ENCODE measurements around the gene SCAF4.

Gene SCAF4

GRCh38 chr21:31711745-31712285 lies 20.1 kb downstream of the SCAF4 start:
- Mint-ChIP-seq H3K27me3 (no peaks in the 10 kb centered on the region), H3K4me1 (peaks cover 90% of the 10 kb centered on the region), H3K36me3 (ENCODE audit: low read depth) (peaks cover 6% of the 10 kb centered on the region), H3K4me3 (no peak overlapping the region), H3K9me3 (no peaks in the 10 kb centered on the region), H3K27ac (no peak overlapping the region)
- ATAC-seq (no peak), DNase-seq (no peak)

GRCh38 chr21:31711326-31711725 lies 20.6 kb downstream of the SCAF4 start:
- ATAC-seq (no peak), DNase-seq (no peak)
- Mint-ChIP-seq H3K36me3 (ENCODE audit: low read depth) (peaks cover 6% of the 10 kb centered on the region), H3K27me3 (no peaks in the 10 kb centered on the region), H3K27ac (no peak overlapping the region), H3K9me3 (no peaks in the 10 kb centered on the region), H3K4me3 (no peak overlapping the region), H3K4me1 (peaks cover 90% of the 10 kb centered on the region)

- DNase-seq (no peak), ATAC-seq (no peak)
- H3K27me3 Mint-ChIP-seq, result no peaks in the 10 kb centered on the region
- H3K4me1 Mint-ChIP-seq, result peaks cover 85% of the 10 kb centered on the region
- no peak overlapping the region for H3K4me3 Mint-ChIP-seq
- no peak overlapping the region for H3K27ac Mint-ChIP-seq
- H3K36me3 Mint-ChIP-seq (ENCODE audit: low read depth), result peaks cover 6% of the 10 kb centered on the region
- H3K9me3 Mint-ChIP-seq, result no peaks in the 10 kb centered on the region
These were observed 21.3 kb downstream of the SCAF4 start for GRCh38 chr21:31710586-31710985.

- ATAC-seq (no peak), DNase-seq (no peak)
- H3K27ac Mint-ChIP-seq, result peak overlapping the region; percentile 39
- no peak overlapping the region for H3K4me3 Mint-ChIP-seq
- H3K9me3 Mint-ChIP-seq, result no peaks in the 10 kb centered on the region
- peaks cover 68% of the 10 kb centered on the region for H3K4me1 Mint-ChIP-seq
- H3K27me3 Mint-ChIP-seq, result no peaks in the 10 kb centered on the region
- peaks cover 10% of the 10 kb centered on the region for H3K36me3 Mint-ChIP-seq (ENCODE audit: low read depth)
These were observed 23.4 kb downstream of the SCAF4 start for GRCh38 chr21:31708541-31708940.

GRCh38 chr21:31707499-31707898 lies 24.4 kb downstream of the SCAF4 start:
- no peaks in the 10 kb centered on the region for H3K27me3 Mint-ChIP-seq
- H3K36me3 Mint-ChIP-seq (ENCODE audit: low read depth), result peaks cover 15% of the 10 kb centered on the region
- H3K4me3 Mint-ChIP-seq, result no peak overlapping the region
- DNase-seq (no peak), ATAC-seq (no peak)
- H3K4me1 Mint-ChIP-seq, result peaks cover 59% of the 10 kb centered on the region
- no peaks in the 10 kb centered on the region for H3K9me3 Mint-ChIP-seq
- no peak overlapping the region for H3K27ac Mint-ChIP-seq

- ATAC-seq (no peak), DNase-seq (no peak)
- H3K9me3 Mint-ChIP-seq, result no peaks in the 10 kb centered on the region
- no peak overlapping the region for H3K4me3 Mint-ChIP-seq
- peak overlapping the region; percentile 40 for H3K27ac Mint-ChIP-seq
- peaks cover 23% of the 10 kb centered on the region for H3K36me3 Mint-ChIP-seq (ENCODE audit: low read depth)
- peaks cover 52% of the 10 kb centered on the region for H3K4me1 Mint-ChIP-seq
- no peaks in the 10 kb centered on the region for H3K27me3 Mint-ChIP-seq
These were observed 25.4 kb downstream of the SCAF4 start for GRCh38 chr21:31706562-31706961.

GRCh38 chr21:31700040-31700439 lies 31.9 kb downstream of the SCAF4 start:
- DNase-seq (no peak), ATAC-seq (no peak)
- no peak overlapping the region for H3K27ac Mint-ChIP-seq
- H3K27me3 Mint-ChIP-seq, result no peaks in the 10 kb centered on the region
- H3K36me3 Mint-ChIP-seq (ENCODE audit: low read depth), result peaks cover 57% of the 10 kb centered on the region
- H3K9me3 Mint-ChIP-seq, result no peaks in the 10 kb centered on the region
- H3K4me1 Mint-ChIP-seq, result peaks cover 6% of the 10 kb centered on the region
- no peak overlapping the region for H3K4me3 Mint-ChIP-seq

- Mint-ChIP-seq H3K27me3 (no peaks in the 10 kb centered on the region), H3K4me3 (no peak overlapping the region)
- ATAC-seq, result no peak
These were observed 33.5 kb downstream of the SCAF4 start for GRCh38 chr21:31698461-31698860.

GRCh38 chr21:31696424-31696823 lies 35.5 kb downstream of the SCAF4 start:
- DNase-seq (no peak), ATAC-seq (no peak)
- Mint-ChIP-seq H3K4me3 (no peak overlapping the region), H3K27ac (no peak overlapping the region), H3K4me1 (peaks cover 3% of the 10 kb centered on the region), H3K36me3 (ENCODE audit: low read depth) (peaks cover 63% of the 10 kb centered on the region), H3K9me3 (no peaks in the 10 kb centered on the region), H3K27me3 (no peaks in the 10 kb centered on the region)

More at GRCh38 chr21:31698461-31698860, 33.5 kb downstream of the SCAF4 start:
- peaks cover 3% of the 10 kb centered on the region for H3K4me1 Mint-ChIP-seq
- no peak for DNase-seq
- H3K9me3 Mint-ChIP-seq, result no peaks in the 10 kb centered on the region
- peaks cover 64% of the 10 kb centered on the region for H3K36me3 Mint-ChIP-seq (ENCODE audit: low read depth)
- H3K27ac Mint-ChIP-seq, result no peak overlapping the region

GRCh38 chr21:31693222-31693621 lies 38.7 kb downstream of the SCAF4 start:
- Mint-ChIP-seq H3K27me3 (no peaks in the 10 kb centered on the region), H3K4me3 (no peak overlapping the region), H3K9me3 (no peaks in the 10 kb centered on the region), H3K36me3 (ENCODE audit: low read depth) (peaks cover 58% of the 10 kb centered on the region), H3K4me1 (no peaks in the 10 kb centered on the region), H3K27ac (no peak overlapping the region)
- DNase-seq (no peak), ATAC-seq (no peak)

GRCh38 chr21:31688603-31689368 lies 43.1 kb downstream of the SCAF4 start:
- Mint-ChIP-seq H3K27ac (no peak overlapping the region), H3K9me3 (no peaks in the 10 kb centered on the region), H3K27me3 (no peaks in the 10 kb centered on the region), H3K4me3 (no peak overlapping the region), H3K4me1 (no peaks in the 10 kb centered on the region), H3K36me3 (ENCODE audit: low read depth) (peaks cover 64% of the 10 kb centered on the region)
- DNase-seq (no peak), ATAC-seq (no peak)

GRCh38 chr21:31687108-31687507 lies 44.8 kb downstream of the SCAF4 start:
- peaks cover 67% of the 10 kb centered on the region for H3K36me3 Mint-ChIP-seq (ENCODE audit: low read depth)
- H3K27me3 Mint-ChIP-seq, result no peaks in the 10 kb centered on the region
- no peaks in the 10 kb centered on the region for H3K4me1 Mint-ChIP-seq
- H3K9me3 Mint-ChIP-seq, result no peaks in the 10 kb centered on the region
- no peak overlapping the region for H3K27ac Mint-ChIP-seq
- no peak for ATAC-seq
- H3K4me3 Mint-ChIP-seq, result no peak overlapping the region
- DNase-seq, result no peak

GRCh38 chr21:31686272-31686915 lies 45.5 kb downstream of the SCAF4 start:
- H3K9me3 Mint-ChIP-seq, result no peaks in the 10 kb centered on the region
- no peak overlapping the region for H3K4me3 Mint-ChIP-seq
- ATAC-seq (no peak), DNase-seq (no peak)
- no peaks in the 10 kb centered on the region for H3K27me3 Mint-ChIP-seq
- H3K36me3 Mint-ChIP-seq (ENCODE audit: low read depth), result peaks cover 69% of the 10 kb centered on the region
- H3K4me1 Mint-ChIP-seq, result no peaks in the 10 kb centered on the region
- H3K27ac Mint-ChIP-seq, result no peak overlapping the region

GRCh38 chr21:31684918-31685317 lies 47.0 kb downstream of the SCAF4 start:
- H3K36me3 Mint-ChIP-seq (ENCODE audit: low read depth), result peaks cover 61% of the 10 kb centered on the region
- no peaks in the 10 kb centered on the region for H3K9me3 Mint-ChIP-seq
- no peaks in the 10 kb centered on the region for H3K4me1 Mint-ChIP-seq
- H3K4me3 Mint-ChIP-seq, result no peak overlapping the region
- H3K27me3 Mint-ChIP-seq, result no peaks in the 10 kb centered on the region
- ATAC-seq, result no peak
- no peak overlapping the region for H3K27ac Mint-ChIP-seq
- DNase-seq, result no peak

- Mint-ChIP-seq H3K4me3 (no peak overlapping the region), H3K27me3 (no peaks in the 10 kb centered on the region), H3K4me1 (no peaks in the 10 kb centered on the region), H3K36me3 (ENCODE audit: low read depth) (peaks cover 58% of the 10 kb centered on the region), H3K27ac (no peak overlapping the region), H3K9me3 (no peaks in the 10 kb centered on the region)
- DNase-seq (no peak), ATAC-seq (no peak)
These were observed 48.9 kb downstream of the SCAF4 start for GRCh38 chr21:31683029-31683428.
